ENCODE results near the gene SPTBN4.
A peak's percentile ranks its signal among the peaks of the same experiment; 100 is the strongest.

The SPTBN4 gene

DNA sequence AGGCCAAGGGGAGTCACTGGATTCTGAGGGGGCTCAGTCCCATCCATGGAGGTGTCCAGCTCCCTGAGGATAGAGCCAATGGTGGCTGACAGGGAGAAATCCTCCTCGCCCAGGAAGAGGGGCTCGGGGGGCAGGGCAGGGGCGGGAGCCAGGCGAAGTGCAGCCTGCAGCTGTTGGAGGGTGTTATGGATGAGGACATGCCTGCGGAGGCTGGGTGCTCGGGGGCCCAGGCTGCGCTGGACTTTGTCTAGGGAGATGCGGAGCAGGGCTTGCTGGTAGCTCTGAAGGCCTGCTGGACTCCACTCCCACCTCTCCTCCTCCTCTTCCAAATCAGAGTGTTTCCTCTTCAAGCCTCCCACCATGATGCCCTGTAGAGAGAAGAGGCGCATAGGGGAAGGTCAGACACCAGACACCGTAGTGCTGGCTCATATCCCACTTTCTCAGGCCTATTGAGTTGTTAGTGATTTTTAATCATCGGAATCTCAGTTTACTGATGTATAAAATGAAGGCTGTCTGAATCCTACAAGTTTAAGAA lies 25.0 kb upstream of the SPTBN4 start:
- DNase-seq (ENCODE audit: low read depth), result no peak

- no peak for DNase-seq (ENCODE audit: low read depth)
These were observed 24.3 kb upstream of the SPTBN4 start for GRCh38 chr19:40442328-40443130.

DNA sequence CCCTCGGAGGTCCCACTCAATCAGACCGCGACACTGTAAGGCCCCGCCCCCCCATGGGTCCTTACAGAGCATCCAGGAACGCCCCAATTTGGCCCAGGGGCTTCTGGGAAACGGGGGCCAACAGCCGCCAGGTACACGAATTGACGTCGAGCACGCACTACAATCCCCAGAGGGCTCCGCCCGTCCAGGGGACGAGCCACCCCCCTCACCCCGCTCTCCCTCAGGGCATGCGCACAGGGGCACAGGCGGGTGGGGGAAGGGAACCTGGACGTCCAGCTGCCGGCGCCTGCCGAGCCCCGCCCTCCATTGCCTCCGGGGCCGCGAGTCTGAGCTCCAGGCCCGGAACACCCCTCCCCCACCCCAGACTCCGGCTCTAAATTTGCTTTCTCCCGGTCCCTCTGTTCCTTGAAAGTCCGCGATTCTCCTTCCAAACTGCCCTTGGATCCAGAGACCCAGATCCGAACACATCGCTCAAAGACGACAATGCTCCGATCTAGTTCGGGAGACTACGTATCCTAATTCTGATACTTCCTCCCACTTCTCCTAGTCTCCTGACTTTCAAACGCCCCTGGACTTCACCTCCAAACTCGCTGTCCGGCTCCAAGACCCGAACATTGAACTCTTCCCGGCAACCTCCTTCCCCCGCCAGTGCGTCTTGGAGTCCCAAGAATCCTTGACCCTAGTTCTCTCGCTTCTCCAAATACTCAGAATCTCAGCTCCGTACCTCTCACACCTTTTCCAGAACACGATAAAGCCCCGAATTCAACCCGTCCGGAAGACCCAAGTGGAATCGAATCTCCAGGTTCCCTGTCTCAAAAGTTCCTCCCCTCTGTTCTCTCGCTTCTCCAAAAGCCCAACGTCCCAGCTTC lies 23.4 kb upstream of the SPTBN4 start:
- peak; percentile 100 for DNase-seq (ENCODE audit: low read depth)

DNA sequence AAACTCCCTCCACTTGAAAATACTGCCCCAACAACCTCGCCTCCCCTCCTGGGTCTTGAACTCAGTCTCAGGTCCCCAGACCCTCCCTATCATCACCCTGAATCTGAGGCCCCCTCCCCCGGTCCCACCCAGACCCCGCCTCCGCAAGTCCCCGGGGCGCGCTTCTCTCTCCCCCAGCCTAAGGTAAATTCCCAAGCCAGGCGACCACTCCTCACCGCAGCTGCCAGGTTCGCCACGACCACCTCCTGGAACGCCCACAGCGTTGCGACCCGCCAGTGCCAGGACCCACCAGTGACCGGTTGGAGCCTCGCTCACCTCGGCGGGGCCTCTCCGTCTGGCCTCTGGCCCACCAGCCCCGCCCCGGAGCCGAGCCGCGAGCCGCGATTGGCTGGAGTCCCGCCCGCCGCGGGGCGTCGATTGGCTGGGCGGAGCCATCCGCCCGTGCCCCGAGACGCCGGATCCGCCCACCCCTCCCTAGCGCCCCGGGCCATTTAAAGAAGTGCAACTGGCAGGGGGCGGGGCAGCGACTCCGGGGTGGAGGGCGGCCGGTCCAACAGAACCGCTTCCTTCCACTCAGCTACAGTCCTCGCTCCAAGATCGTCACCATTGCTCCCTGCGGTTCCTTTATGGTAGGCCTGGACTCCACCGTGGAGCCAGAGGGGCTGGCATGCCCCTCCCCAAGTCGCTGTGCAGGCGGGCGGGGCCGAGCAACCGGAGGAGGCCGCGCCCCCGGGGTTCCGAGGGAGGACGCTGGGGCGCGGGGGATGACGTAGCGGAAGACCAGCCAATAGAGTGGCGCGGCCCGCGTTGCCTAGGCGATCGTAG lies 22.6 kb upstream of the SPTBN4 start, which contains the start of gene SERTAD3:
Gene SERTAD3, minus strand, starts transcription at position 336 of the 825 bp plus-strand sequence. CDS start 2,255 bp downstream, outside the sequence.
- DNase-seq (ENCODE audit: low read depth), result peak; percentile 94

DNA sequence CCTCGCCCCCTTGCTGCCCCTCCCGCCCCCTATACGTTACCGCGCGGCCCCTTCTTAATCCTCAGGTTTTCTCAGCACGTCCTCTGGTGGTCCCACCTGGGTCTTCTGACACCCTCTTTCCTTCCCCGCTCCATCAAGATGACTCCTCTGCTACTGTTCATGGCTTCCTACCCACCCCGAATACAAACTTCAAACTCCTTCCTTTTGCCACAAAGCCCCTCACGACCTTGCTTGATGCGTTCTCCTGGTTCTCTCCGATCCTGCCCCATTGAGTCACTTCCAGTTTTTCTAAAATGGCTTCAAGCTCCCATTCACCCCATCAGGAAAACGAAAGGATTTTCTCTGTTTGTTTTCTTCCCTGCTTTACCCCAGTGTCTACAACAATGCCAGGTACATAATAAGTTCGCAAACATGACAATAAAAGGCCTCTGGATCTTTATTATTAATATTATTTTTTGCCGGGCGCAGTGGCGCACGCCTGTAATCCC lies 21.9 kb upstream of the SPTBN4 start:
- no peak for DNase-seq (ENCODE audit: low read depth)

DNA sequence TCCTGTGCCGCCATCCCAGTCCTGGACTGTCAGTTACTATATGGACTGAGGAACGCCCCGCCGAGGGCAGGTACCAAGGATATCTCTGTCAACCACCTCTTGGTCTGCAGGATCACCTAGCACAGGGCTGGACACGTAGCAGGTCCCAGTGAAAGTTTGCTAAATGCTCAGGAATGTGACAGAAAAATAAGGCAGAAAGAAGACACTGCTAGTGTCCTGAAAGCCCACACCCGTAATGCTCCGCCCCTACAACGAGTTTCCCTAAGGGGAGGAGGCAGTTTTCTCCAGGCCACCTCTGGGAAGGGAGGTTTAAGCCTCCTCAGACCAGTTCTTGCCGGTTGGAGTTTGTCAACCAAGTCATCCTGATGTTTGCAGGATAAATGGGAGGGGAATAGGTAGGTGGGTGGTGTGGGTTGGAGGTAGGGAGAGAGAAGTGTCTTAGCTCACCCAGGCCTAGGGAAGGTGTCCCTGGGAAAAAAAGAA lies 21.0 kb upstream of the SPTBN4 start:
- DNase-seq (ENCODE audit: low read depth), result peak; percentile 48

DNA sequence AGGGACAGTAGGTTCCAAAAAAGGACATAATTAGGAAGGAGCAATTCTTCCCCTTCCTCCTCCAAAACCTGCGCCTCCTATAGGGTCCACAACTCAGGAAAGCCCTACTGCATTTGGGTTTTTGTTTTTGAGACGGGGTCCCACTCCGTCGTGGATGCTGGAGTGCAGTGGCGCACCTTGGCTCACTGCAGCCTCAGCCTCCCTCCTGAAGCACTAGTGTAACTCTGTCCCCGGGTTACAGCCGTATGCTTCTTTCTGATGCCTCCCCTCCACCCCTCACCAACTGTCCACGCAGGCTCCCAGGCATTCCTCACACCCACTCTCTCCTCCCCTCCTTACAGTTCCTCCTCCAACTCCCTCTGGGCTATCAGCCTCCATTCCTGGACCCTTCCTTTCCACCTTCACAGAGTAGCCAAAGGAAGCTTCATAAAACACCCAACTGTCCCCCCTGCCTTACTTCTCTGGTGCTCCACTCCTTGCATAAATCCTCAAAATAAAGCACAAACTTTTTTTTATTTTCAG lies 20.5 kb upstream of the SPTBN4 start:
- no peak for DNase-seq (ENCODE audit: low read depth)

- no peak for DNase-seq (ENCODE audit: low read depth)
These were observed 17.3 kb upstream of the SPTBN4 start for GRCh38 chr19:40449506-40449905.

- no peak for DNase-seq (ENCODE audit: low read depth)
These were observed 16.1 kb upstream of the SPTBN4 start for GRCh38 chr19:40450664-40451063.

DNA sequence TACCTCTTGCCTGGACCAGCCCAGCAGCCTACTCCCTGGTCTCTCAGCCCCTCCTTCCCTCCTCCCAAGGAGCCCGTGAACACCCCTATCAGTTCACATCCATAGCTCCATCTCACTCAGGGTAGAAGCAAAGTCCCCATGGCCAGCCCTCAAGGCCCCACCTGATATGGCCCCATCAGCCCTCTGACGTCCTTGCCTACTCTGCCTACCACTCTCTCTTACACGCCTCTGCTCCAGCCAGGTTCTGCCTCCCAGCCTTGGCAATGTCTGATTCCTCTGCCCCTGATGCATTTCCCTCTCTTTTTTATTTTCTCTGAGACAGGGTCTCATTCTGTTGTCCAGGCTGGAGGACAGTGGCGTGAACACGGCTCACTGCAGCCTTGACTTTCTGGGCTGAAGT lies 14.8 kb upstream of the SPTBN4 start:
- no peak for DNase-seq (ENCODE audit: low read depth)

DNA sequence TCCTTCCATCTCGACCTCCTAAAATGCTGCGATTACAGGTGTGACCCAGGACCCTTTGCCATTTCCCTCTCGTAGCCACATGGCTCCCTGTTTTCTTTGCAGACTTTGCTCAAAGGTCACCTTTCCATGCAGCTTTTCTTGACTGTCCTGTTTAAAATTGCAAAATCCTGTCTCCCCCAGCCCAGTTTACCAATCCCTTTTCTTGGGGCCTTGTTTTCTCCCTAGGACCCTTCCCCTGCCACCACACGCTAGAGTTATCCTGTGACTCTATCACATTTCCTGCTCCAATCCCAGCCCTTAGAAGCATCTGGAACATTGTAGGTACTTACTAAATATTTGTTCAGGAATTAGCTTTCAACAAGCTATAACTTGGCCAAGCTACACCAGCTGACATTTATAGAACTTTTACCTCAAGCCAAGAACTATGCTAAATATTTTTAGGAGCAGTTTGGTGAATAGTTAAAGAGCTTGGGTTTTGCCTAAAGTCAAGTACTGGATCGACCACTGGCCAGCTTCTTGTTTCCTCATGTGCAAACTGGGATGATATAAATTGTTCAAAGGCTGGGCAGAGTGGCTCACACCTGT lies 13.6 kb upstream of the SPTBN4 start:
- DNase-seq (ENCODE audit: low read depth), result no peak

DNA sequence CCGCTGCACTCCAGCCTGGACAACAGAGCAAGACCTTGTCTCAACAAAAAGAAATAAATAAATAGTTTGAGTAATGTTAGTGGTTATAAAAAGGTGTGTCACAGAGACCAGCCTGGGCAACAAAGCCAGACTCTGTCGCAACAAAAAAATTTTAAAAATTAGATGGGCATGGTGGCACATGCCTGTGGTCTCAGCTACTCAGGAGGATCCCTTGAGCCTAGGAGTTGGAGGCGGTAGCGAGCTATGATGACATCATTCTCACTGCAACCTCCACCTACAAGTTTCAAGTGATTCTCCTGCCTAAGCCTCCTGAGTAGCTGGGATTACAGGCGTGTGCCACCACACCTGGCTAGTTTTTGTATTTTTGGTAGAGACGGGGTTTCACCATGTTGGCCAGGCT lies 12.9 kb upstream of the SPTBN4 start:
- DNase-seq (ENCODE audit: low read depth), result peak; percentile 50

- no peak for DNase-seq (ENCODE audit: low read depth)
These were observed 9.8 kb upstream of the SPTBN4 start for GRCh38 chr19:40457048-40457447.

DNA sequence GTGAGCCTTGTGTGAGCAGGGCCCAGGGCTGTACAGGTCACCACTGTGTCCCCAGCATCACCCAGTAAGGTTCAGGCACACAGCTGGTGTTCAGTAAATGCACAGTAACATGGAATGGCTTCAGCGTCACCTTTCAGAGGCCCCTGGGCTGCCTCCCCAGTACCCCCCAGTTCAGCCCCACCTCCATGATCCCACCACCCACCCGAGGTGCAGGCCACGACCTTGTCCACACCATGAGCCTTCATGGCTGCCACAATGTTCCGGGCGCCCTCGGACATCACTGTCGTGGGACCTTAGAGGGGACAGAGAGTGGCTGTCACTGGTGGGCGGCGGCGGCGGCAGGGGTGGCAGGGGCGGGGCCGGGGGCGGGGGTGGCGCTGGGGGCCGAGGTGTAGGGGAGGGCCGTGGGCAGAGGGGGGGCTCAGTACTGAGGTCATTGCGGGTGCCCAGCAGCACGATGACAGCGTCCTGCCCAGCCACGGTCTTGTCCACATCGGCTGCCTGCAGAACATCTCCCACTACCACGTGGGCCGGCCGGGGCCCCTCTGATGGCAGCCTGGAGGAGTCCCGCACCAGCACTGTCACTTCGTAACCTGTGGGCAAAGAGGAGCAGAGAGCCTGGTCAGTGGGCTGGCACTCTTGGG lies 8.7 kb upstream of the SPTBN4 start:
- no peak for DNase-seq (ENCODE audit: low read depth)

DNA sequence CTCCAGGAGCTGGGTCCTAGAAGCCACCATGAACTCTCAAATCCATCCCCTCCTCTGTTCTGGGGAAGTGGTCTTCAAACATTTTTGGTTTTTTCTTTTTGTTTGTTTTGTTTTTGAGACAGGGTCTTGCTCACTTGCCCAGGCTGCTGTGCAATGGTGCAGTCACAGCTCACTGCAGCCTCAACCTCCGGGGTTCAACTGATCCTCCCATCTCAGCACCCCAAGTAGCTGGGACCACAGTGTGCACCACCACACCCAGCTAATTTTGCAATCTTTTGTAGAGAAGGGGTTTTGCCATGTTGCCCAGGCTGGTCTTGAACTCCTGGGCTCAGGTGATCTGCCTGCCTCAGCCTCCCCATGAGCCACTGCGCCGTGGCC lies 8.2 kb upstream of the SPTBN4 start:
- no peak for DNase-seq (ENCODE audit: low read depth)

GRCh38 chr19:40460185-40460584 lies 6.6 kb upstream of the SPTBN4 start:
- no peak for DNase-seq (ENCODE audit: low read depth)

DNA sequence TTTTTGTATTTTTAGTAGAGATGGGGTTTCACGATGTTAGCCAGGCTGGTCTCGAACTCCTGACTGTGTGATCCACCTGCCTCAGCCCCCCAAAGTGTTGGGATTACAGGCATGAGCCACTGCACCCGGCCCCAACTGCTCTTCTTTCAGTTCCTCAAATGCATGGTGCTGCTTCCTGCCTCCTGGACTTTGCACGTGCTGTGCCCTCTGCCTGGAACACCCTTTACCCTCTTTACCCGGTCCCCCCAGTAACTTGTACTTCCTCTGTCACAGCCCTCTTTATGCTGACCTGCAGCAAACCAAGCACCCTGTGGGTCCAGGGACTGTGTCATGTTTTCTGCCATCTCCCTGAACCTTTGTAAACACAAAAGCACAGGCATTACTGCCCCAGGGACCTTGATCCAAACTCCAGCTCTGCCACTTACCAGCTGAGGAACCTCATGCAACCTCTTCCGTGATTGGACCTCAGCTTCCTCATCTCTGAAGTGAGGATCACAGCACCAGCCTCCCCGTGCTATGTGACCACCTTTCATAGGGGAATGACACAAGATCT lies 5.1 kb upstream of the SPTBN4 start:
- DNase-seq (ENCODE audit: low read depth), result no peak

GRCh38 chr19:40463587-40464037 lies 3.2 kb upstream of the SPTBN4 start:
- peak; percentile 37 for DNase-seq (ENCODE audit: low read depth)

- DNase-seq (ENCODE audit: low read depth), result peak; percentile 88
These were observed 2.5 kb upstream of the SPTBN4 start for GRCh38 chr19:40464059-40465024.
